ENCODE results near the gene SOX13.

SOX13 gene

DNA sequence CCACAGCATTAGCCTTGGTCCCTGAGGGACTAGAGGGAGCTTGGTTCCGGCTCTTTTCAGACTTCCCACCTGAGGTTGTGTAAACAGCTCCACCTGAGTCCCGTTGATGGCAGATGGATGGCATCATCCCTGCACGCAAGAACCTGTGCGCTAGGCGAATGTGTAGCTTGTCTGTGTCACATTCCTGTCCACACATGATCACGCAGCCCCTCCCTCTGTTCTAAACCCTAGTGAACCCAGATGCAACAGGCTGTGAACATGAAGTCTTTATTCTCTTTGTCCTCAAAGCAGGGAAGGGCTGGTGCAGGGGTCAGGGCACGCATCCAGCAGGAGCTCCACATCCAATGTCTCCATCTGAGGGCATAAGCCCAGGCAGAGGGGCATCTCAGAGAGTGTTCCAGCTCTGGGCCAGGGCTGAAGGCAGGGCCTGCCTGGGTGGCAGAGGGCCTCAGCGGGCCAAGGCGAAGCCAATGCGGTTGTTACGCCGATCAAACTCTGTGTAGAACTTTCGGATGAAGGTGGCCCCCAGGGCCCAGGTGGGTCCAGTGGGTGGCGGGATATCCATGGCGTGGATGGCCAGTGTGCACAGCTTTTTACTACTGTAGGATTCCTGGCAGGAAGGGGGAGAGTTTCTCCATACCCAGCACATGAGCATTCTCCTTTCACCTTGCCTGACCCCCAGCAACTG is 81.8 kb downstream of the SOX13 start:
- DNase-seq = no peak

- no peak for DNase-seq
These were observed 83.0 kb downstream of the SOX13 start for GRCh38 chr1:204155881-204156280.

DNA sequence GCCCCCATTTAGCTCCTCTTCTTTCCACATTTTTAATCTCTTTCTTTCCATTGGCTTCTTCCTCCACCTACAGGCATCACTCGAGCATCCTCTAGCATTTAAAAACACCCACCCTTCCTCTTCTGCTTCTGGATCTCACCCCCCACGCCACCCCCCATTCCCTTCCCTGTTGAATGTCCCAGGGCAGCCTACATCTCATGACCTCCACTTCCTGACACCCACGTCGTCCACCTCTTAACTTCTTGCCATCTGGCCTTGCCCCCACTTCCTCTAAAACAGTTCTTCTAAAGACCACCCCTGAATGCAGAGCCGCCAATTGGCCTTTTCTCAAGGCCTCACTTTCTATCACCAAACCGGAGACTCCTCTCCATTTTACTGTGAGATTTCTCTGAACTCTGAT is 85.0 kb downstream of the SOX13 start:
- no peak for DNase-seq

DNA sequence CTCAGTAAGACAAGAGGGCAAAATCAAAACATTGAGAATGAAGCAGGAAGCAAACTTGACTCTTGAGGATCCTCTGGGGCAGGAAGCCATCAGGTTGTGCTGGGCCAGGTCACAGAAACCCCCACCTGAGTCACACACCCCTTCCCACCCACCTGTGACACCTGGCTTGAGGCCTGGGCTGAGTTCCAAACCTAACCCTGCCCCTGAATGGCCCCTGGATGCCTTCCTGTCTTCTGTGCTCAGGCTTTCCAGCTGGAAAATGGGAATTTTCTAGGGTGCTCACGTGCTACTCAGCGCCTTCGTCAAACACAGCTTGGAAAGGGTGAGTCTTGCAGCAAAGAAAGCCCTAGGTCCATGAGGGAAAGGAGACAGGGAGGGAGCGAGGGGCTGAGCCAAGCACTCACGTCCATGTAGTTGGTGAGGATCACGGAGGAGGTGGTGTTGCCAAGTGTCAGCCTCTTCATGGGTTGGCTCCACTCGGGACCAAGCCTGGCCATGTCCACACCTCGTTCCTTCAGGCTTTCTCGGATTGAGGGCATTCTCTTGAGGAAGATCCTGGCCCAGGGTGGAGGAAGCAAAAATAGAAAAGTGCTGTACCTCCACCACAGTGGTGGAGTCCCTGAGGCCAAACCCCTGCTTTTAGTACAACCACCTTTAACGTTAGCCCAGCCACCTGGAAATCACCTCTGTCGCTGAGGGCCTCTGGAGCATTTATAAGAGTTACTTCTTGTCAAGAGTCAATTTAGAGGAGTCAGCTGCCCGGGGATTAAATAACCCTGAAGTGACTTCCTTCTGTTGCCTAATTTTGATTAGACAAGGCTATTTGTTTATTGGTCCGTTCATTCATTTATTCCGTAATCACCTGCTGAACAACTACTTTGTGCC is 88.9 kb downstream of the SOX13 start:
- no peak for DNase-seq

- peak; percentile 71 for DNase-seq
These were observed 89.7 kb downstream of the SOX13 start for GRCh38 chr1:204162494-204163074.

- no peak for DNase-seq
These were observed 93.3 kb downstream of the SOX13 start, which contains the start of gene REN for GRCh38 chr1:204166219-204166618. Gene REN (minus strand): TSS chr1:204166337. CDS start chr1:204166293, 44 bp downstream.

DNA sequence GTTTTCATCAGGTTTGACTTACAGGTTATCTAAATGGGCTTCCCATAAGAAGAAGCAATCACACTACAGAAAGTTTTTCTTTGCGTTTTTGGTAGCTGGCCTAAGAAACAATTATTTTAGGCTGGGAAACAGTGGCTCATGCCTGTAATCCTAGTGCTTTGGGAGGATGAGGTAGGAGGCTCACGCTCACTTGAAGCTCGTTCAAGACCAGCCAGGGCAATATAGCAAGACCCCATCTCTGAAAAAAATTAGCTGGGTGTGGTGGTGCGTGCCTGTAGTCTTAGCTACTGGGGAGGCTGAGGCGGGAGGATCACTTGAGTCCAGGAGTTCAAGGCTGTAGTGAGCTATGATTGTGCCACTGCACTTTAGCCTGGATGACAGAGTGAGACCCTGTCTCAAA is 94.8 kb downstream of the SOX13 start:
- no peak for DNase-seq

GRCh38 chr1:204169858-204170257 is 96.9 kb downstream of the SOX13 start:
- no peak for DNase-seq

GRCh38 chr1:204170494-204171155 is 97.7 kb downstream of the SOX13 start:
- no peak for DNase-seq

GRCh38 chr1:204171751-204172178 is 98.8 kb downstream of the SOX13 start:
- no peak for DNase-seq

- DNase-seq = no peak
These were observed 99.6 kb downstream of the SOX13 start for GRCh38 chr1:204172404-204173029.

GRCh38 chr1:204174958-204175357 is 102.0 kb downstream of the SOX13 start:
- DNase-seq = no peak

DNA sequence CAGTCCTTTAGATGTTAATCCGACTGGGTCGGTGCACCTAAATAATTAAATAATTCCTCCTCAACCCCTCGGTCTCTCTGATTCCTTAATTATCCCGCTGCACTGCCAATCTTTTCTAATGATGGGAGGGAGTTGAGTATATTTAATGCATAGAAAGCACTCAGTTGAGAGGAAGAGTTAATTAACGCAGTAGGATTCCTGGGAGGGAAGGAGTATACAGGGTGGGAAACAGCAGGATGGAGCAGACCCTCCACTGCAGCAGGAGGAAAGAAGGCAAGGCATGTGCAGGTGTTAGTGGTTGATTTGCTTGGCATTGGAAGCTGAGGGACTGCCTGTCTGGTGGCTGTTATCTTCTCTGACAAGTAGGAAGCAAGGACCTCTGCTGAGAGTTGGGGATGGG is 103.1 kb downstream of the SOX13 start:
- DNase-seq = no peak

DNA sequence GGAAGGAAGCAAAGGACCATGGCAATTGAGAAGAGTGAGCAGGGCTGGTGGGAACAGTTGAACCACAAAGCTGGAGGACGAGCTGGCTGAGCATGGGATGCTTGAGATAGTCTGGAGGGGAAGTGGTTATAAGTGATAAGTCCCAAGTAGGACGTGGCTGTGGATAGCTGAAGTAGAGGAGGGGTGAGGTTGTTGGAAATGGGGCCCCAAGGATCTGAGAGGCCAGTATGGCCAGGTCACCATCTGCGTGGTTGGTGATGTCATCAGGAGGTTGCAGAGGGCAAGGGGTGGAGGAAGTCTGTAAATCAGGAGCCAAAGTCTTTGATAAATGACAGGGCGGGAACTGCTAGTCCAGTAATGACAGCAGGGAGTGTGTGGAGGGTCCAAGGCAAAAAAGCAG is 104.2 kb downstream of the SOX13 start:
- no peak for DNase-seq

Data from DMS79 treated with DMSO at 0.1 percent for 48 hours (cell line).